SK-N-SH treated with all-trans-retinoic acid at 6 μM for 48 hours (cell line): Measurements from ENCODE around the gene KRTAP10-7.
"Not testable (repeated sequence)": the region's sequence is repeated elsewhere in the genome, so short reads cannot be mapped to it uniquely, and the experiment has no call there.

ENCODE experiments used
- ATAC-seq: fragments of 200-7000 bp; cut with Tn5 transposase; 3 replicates; pipeline ENCODE4 v1.9.1; 2020; ENCODE audit warnings: mild to moderate bottlenecking, moderate library complexity
- ARNTL ChIP-seq: fragments of 450-650 bp; formaldehyde crosslinking; IDR thresholded peaks from 2 replicates; pipeline ENCODE4 v1.5.0; 2020; ENCODE audit warnings: low read depth, mild to moderate bottlenecking, moderate library complexity, borderline replicate concordance
- BACH2 ChIP-seq: fragments of 250-450 bp; sonication (Bioruptor Pico); IDR thresholded peaks from 2 replicates; pipeline ENCODE4 v1.9.0; 2021; ENCODE audit warnings: mild to moderate bottlenecking, borderline replicate concordance
- CREB5 ChIP-seq: fragments of 250-450 bp; sonication (Bioruptor Pico); IDR thresholded peaks from 2 replicates; pipeline ENCODE4 v1.5.1; 2020; ENCODE audit warnings: low read depth, mild to moderate bottlenecking, moderate library complexity
- CSDC2 ChIP-seq: fragments of 250-450 bp; sonication (Bioruptor Pico); IDR thresholded peaks from 2 replicates; pipeline ENCODE4 v1.5.0; 2020; ENCODE audit warnings: mild to moderate bottlenecking, moderate library complexity
- CSRNP3 ChIP-seq: fragments of 250-450 bp; sonication (Bioruptor Pico); IDR thresholded peaks from 2 replicates; pipeline ENCODE4 v1.5.1; 2021; ENCODE audit warnings: mild to moderate bottlenecking, moderate library complexity
- ESRRG ChIP-seq: fragments of 250-450 bp; sonication (Bioruptor Pico); IDR thresholded peaks from 2 replicates; pipeline ENCODE4 v1.6.1; 2021; ENCODE audit warnings: mild to moderate bottlenecking
- ISL1 ChIP-seq: fragments of 250-450 bp; sonication (Bioruptor Pico); IDR thresholded peaks from 2 replicates; pipeline ENCODE4 v2.1.2; 2022; ENCODE audit warnings: mild to moderate bottlenecking, moderate library complexity
- OSR1 ChIP-seq: fragments of 250-450 bp; sonication (Bioruptor Pico); IDR thresholded peaks from 2 replicates; pipeline ENCODE4 v1.8.0; 2022; ENCODE audit warnings: moderate library complexity, mild to moderate bottlenecking, inconsistent platforms
- PATZ1 ChIP-seq: fragments of 250-450 bp; sonication (Bioruptor Pico); IDR thresholded peaks from 2 replicates; pipeline ENCODE4 v1.8.0; 2020; ENCODE audit warnings: mild to moderate bottlenecking, moderate library complexity, borderline replicate concordance
- POU6F1 ChIP-seq: fragments of 250-450 bp; sonication (Bioruptor Pico); IDR thresholded peaks from 2 replicates; pipeline ENCODE4 v1.8.0; 2021; ENCODE audit warnings: low read depth, mild to moderate bottlenecking, moderate library complexity, borderline replicate concordance
- PPARA ChIP-seq: fragments of 250-450 bp; sonication (Bioruptor Pico); IDR thresholded peaks from 2 replicates; pipeline ENCODE4 v1.5.0; 2020; ENCODE audit warnings: mild to moderate bottlenecking, borderline replicate concordance
- RARB ChIP-seq: fragments of 250-450 bp; sonication (Bioruptor Pico); IDR thresholded peaks from 2 replicates; pipeline ENCODE4 v1.8.0; 2021; ENCODE audit warnings: mild to moderate bottlenecking, moderate library complexity
- SNAI2 ChIP-seq: fragments of 250-450 bp; sonication (Bioruptor Pico); IDR thresholded peaks from 2 replicates; pipeline ENCODE4 v1.5.0; 2020; ENCODE audit warnings: mild to moderate bottlenecking, moderate library complexity
- TOX ChIP-seq: fragments of 250-450 bp; sonication (Bioruptor Pico); IDR thresholded peaks from 2 replicates; pipeline ENCODE4 v1.8.0; 2021; ENCODE audit warnings: mild to moderate bottlenecking, moderate library complexity, borderline replicate concordance
- TSHZ2 ChIP-seq: fragments of 250-450 bp; sonication (Bioruptor Pico); IDR thresholded peaks from 2 replicates; pipeline ENCODE4 v1.5.0; 2020; ENCODE audit warnings: mild to moderate bottlenecking, moderate library complexity
- ZC3H10 ChIP-seq: fragments of 250-450 bp; sonication (Bioruptor Pico); IDR thresholded peaks from 2 replicates; pipeline ENCODE4 v1.5.1; 2021; ENCODE audit warnings: mild to moderate bottlenecking, moderate library complexity
- ZFP3 ChIP-seq: fragments of 250-450 bp; sonication (Bioruptor Pico); IDR thresholded peaks from 2 replicates; pipeline ENCODE4 v1.5.0; 2020; ENCODE audit warnings: mild to moderate bottlenecking, moderate library complexity
- ZNF565 ChIP-seq: fragments of 450-650 bp; formaldehyde crosslinking; conservative IDR thresholded peaks from 2 replicates; pipeline ENCODE4 v1.5.0; 2020; ENCODE audit warnings: low read depth, mild to moderate bottlenecking, moderate library complexity
- ZNF70 ChIP-seq: fragments of 450-650 bp; formaldehyde crosslinking; IDR thresholded peaks from 2 replicates; pipeline ENCODE4 v1.5.0; 2020; ENCODE audit warnings: mild to moderate bottlenecking, moderate library complexity
- ZNF8 ChIP-seq: fragments of 450-650 bp; formaldehyde crosslinking; IDR thresholded peaks from 2 replicates; pipeline ENCODE4 v1.5.0; 2020; ENCODE audit warnings: mild to moderate bottlenecking, moderate library complexity

KRTAP10-7 gene

GRCh38 chr21:44555200-44555875, 45.1 kb upstream of the KRTAP10-7 start (continued):
- no peak for TF ChIP-seq ZFP3
- no peak for TF ChIP-seq TOX (CRISPR knock-in tag)
- TF ChIP-seq RARB (CRISPR knock-in tag), result no peak
- no peak for TF ChIP-seq PATZ1 (CRISPR knock-in tag)
- TF ChIP-seq ZC3H10 (CRISPR knock-in tag), result no peak
- no peak for TF ChIP-seq POU6F1 (CRISPR knock-in tag)
- no peak for TF ChIP-seq CSDC2 (CRISPR knock-in tag)

GRCh38 chr21:44556879-44557278, 43.5 kb upstream of the KRTAP10-7 start:
- no peak for ATAC-seq
- no peak for TF ChIP-seq PPARA (CRISPR knock-in tag)
- no peak for TF ChIP-seq TOX (CRISPR knock-in tag)
- no peak for TF ChIP-seq ESRRG (CRISPR knock-in tag)
- no peak for TF ChIP-seq BACH2 (CRISPR knock-in tag)
- TF ChIP-seq ZNF565 (CRISPR knock-in tag), result no peak
- TF ChIP-seq ARNTL (CRISPR knock-in tag), result no peak
- no peak for TF ChIP-seq ZNF70 (CRISPR knock-in tag)

- ATAC-seq, result no peak
Observed at GRCh38 chr21:44557491-44558328, 42.7 kb upstream of the KRTAP10-7 start.

GRCh38 chr21:44558329-44558675, 42.1 kb upstream of the KRTAP10-7 start:
- not testable (repeated sequence) for ATAC-seq

More at GRCh38 chr21:44557491-44558328, 42.7 kb upstream of the KRTAP10-7 start:
- TF ChIP-seq CSRNP3, result no peak
- TF ChIP-seq ZNF70 (CRISPR knock-in tag), result no peak
- no peak for TF ChIP-seq RARB (CRISPR knock-in tag)
- no peak for TF ChIP-seq ZFP3
- TF ChIP-seq ESRRG (CRISPR knock-in tag), result no peak
- no peak for TF ChIP-seq CSDC2 (CRISPR knock-in tag)
- no peak for TF ChIP-seq ZNF8 (CRISPR knock-in tag)
- no peak for TF ChIP-seq ISL1 (CRISPR knock-in tag)
- TF ChIP-seq BACH2 (CRISPR knock-in tag), result no peak

- TF ChIP-seq TSHZ2 (CRISPR knock-in tag), result no peak
- TF ChIP-seq SNAI2, result no peak
- no peak for TF ChIP-seq ZNF565 (CRISPR knock-in tag)
- no peak for TF ChIP-seq ZNF8 (CRISPR knock-in tag)
- no peak for TF ChIP-seq ARNTL (CRISPR knock-in tag)
- TF ChIP-seq CREB5 (CRISPR knock-in tag), result no peak
- no peak for TF ChIP-seq CSDC2 (CRISPR knock-in tag)
- TF ChIP-seq RARB (CRISPR knock-in tag), result no peak
- no peak for TF ChIP-seq BACH2 (CRISPR knock-in tag)
- TF ChIP-seq ZFP3, result no peak
- no peak for TF ChIP-seq OSR1
- no peak for ATAC-seq
Observed at GRCh38 chr21:44558695-44559094, 41.7 kb upstream of the KRTAP10-7 start, which contains the start of gene KRTAP10-3. Gene KRTAP10-3 (minus strand): TSS chr21:44558795. CDS start chr21:44558715, 80 bp downstream.
